Measurements from ENCODE around the gene CMYA5.

The CMYA5 gene

DNA sequence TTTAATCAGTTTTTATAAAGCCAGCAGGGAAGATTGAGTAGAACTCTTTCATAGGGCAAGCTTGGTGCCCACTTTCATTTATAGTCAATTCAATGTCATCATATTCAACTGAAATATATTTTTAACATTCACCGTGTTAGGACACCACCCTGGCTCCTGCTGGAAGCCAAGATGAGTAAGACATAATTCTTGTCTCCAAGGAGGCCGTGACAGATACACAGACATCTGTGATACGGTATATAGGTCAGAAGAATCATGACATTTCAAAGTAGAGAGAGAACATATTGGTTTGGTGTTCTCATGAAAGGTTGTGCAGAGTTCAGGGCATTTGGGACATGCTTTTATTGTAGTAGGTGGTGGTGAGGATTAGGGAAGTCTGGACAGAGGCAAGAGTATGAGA lies 120.1 kb downstream of the CMYA5 start:
- H3K9me3 ChIP-seq (ENCODE audit: insufficient read depth, low read length), result no peaks in the 10 kb centered on the region
- TF ChIP-seq YY1 (IDR thresholded peaks at IDR 0.05; ENCODE audit: insufficient read depth, insufficient read length) (no peak), ZNF274 (IDR thresholded peaks at IDR 0.05; ENCODE audit: low read depth, low read length) (no peak), SUZ12 (IDR thresholded peaks at IDR 0.05; ENCODE audit: extremely low read depth, insufficient read depth, insufficient read length) (no peak)
- no peaks in the 10 kb centered on the region for H3K27me3 ChIP-seq (ENCODE audit: insufficient read depth, insufficient read length)
- DNase-seq (ENCODE audit: low read depth, low spot score), result no peak
- H3K4me1 ChIP-seq (ENCODE audit: insufficient read depth, insufficient read length), result no peaks in the 10 kb centered on the region
- no peaks in the 10 kb centered on the region for H3K36me3 ChIP-seq (ENCODE audit: insufficient read depth, insufficient read length, low read length)
- H3K4me3 ChIP-seq (ENCODE audit: insufficient read length, low read depth), result no peak overlapping the region
- no peak overlapping the region for H3K9ac ChIP-seq (ENCODE audit: insufficient read length, low read depth)

DNA sequence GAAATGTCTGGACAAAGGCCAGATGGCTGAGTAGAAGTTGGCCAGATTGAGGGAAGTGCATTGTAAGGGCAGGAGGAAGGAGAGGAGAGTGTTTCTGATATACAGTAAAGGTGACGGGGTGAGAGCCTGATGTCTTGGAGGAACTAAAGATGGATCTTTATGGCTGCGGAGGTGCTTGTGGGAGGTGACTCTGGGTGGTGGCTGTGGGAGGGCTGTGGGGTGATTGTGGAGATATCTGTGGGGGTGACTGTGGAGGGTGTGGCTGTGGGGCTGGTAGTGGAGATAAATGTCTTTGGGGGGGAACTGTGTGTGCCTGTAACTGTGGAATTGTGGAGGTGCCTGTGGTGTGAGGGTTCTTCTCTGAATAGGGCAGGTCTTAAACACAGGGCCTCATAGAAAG lies 121.4 kb downstream of the CMYA5 start:
- Histone ChIP-seq H3K4me1 (ENCODE audit: insufficient read depth, insufficient read length) (no peaks in the 10 kb centered on the region), H3K27me3 (ENCODE audit: insufficient read depth, insufficient read length) (no peaks in the 10 kb centered on the region), H3K4me3 (ENCODE audit: insufficient read length, low read depth) (no peak overlapping the region), H3K36me3 (ENCODE audit: insufficient read depth, insufficient read length, low read length) (no peaks in the 10 kb centered on the region), H3K9ac (ENCODE audit: insufficient read length, low read depth) (no peak overlapping the region), H3K9me3 (ENCODE audit: insufficient read depth, low read length) (no peaks in the 10 kb centered on the region)
- TF ChIP-seq YY1 (IDR thresholded peaks at IDR 0.05; ENCODE audit: insufficient read depth, insufficient read length), result no peak
- no peak for TF ChIP-seq SUZ12 (IDR thresholded peaks at IDR 0.05; ENCODE audit: extremely low read depth, insufficient read depth, insufficient read length)
- TF ChIP-seq ZNF274 (IDR thresholded peaks at IDR 0.05; ENCODE audit: low read depth, low read length), result no peak
- no peak for DNase-seq (ENCODE audit: low read depth, low spot score)

DNA sequence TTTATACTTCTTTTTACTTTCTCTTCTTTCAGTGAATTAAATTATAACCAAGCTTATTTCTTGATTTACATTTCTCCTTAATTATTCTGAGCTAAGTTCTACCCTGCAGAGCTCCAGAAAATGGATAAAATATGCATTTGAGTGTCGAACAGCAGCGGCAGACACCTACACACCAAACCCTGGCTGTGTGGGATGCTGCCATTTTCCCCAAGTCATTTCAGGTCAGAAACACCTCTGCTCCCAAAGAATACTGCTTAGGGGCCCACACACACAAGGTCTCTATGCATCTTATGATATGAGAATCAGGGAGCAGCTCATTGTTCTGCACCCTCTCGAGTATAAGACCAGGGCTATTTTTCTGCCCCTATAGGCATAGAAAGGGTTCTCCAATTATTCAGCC lies 122.3 kb downstream of the CMYA5 start:
- H3K9ac ChIP-seq (ENCODE audit: insufficient read length, low read depth), result no peak overlapping the region
- no peaks in the 10 kb centered on the region for H3K36me3 ChIP-seq (ENCODE audit: insufficient read depth, insufficient read length, low read length)
- H3K27me3 ChIP-seq (ENCODE audit: insufficient read depth, insufficient read length), result no peaks in the 10 kb centered on the region
- no peak for DNase-seq (ENCODE audit: low read depth, low spot score)
- H3K4me1 ChIP-seq (ENCODE audit: insufficient read depth, insufficient read length), result no peaks in the 10 kb centered on the region
- no peak for TF ChIP-seq ZNF274 (IDR thresholded peaks at IDR 0.05; ENCODE audit: low read depth, low read length)
- TF ChIP-seq YY1 (IDR thresholded peaks at IDR 0.05; ENCODE audit: insufficient read depth, insufficient read length), result no peak
- TF ChIP-seq SUZ12 (IDR thresholded peaks at IDR 0.05; ENCODE audit: extremely low read depth, insufficient read depth, insufficient read length), result no peak
- no peak overlapping the region for H3K4me3 ChIP-seq (ENCODE audit: insufficient read length, low read depth)
- H3K9me3 ChIP-seq (ENCODE audit: insufficient read depth, low read length), result no peaks in the 10 kb centered on the region

DNA sequence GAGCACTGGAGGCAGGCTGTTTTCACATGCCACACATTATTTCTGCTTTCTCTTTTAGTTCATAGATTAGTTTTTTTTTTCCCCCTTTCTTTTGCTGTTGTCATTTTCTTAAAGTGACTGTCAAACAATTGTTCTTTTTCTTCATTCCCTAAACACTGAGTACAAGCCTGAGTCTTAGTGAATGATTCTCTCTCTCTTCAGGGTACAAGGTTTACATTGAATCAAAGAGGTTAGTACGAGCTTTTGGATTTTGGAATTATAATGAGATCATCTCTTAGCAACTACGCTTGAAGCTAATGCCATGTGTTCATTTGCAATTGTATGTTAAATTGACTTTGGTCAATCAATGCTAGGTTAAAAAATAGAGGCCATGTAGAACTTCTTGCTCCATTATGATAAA lies 125.1 kb downstream of the CMYA5 start:
- Histone ChIP-seq H3K27me3 (ENCODE audit: insufficient read depth, insufficient read length) (no peaks in the 10 kb centered on the region), H3K9ac (ENCODE audit: insufficient read length, low read depth) (no peak overlapping the region), H3K36me3 (ENCODE audit: insufficient read depth, insufficient read length, low read length) (no peaks in the 10 kb centered on the region), H3K4me1 (ENCODE audit: insufficient read depth, insufficient read length) (no peaks in the 10 kb centered on the region), H3K9me3 (ENCODE audit: insufficient read depth, low read length) (no peaks in the 10 kb centered on the region), H3K4me3 (ENCODE audit: insufficient read length, low read depth) (no peak overlapping the region)
- TF ChIP-seq YY1 (IDR thresholded peaks at IDR 0.05; ENCODE audit: insufficient read depth, insufficient read length) (no peak), ZNF274 (IDR thresholded peaks at IDR 0.05; ENCODE audit: low read depth, low read length) (no peak), SUZ12 (IDR thresholded peaks at IDR 0.05; ENCODE audit: extremely low read depth, insufficient read depth, insufficient read length) (no peak)
- no peak for DNase-seq (ENCODE audit: low read depth, low spot score)

DNA sequence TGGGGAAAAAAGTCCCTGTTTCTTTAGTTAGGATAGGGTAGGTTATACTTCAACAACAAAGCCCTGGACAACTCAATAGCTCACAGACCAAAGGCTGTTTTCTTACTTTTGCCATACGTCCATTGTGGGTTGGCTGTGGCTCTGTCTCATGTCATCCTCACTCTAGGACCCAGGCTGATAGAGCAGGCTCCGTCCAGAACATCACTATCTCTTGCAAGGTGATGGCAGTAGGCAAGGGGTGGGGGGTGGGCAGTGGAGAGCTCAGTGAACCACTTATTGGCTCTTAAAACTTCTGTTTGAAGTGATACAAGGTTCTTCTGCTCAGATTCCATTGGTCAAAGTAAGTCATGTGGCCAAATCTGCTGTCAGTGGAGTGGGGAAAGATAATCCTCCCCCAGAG lies 126.4 kb downstream of the CMYA5 start:
- no peak for DNase-seq (ENCODE audit: low read depth, low spot score)
- Histone ChIP-seq H3K9ac (ENCODE audit: insufficient read length, low read depth) (no peak overlapping the region), H3K4me1 (ENCODE audit: insufficient read depth, insufficient read length) (no peaks in the 10 kb centered on the region), H3K4me3 (ENCODE audit: insufficient read length, low read depth) (no peak overlapping the region), H3K36me3 (ENCODE audit: insufficient read depth, insufficient read length, low read length) (no peaks in the 10 kb centered on the region), H3K9me3 (ENCODE audit: insufficient read depth, low read length) (no peaks in the 10 kb centered on the region), H3K27me3 (ENCODE audit: insufficient read depth, insufficient read length) (no peaks in the 10 kb centered on the region)
- TF ChIP-seq SUZ12 (IDR thresholded peaks at IDR 0.05; ENCODE audit: extremely low read depth, insufficient read depth, insufficient read length) (no peak), YY1 (IDR thresholded peaks at IDR 0.05; ENCODE audit: insufficient read depth, insufficient read length) (no peak), ZNF274 (IDR thresholded peaks at IDR 0.05; ENCODE audit: low read depth, low read length) (no peak)

DNA sequence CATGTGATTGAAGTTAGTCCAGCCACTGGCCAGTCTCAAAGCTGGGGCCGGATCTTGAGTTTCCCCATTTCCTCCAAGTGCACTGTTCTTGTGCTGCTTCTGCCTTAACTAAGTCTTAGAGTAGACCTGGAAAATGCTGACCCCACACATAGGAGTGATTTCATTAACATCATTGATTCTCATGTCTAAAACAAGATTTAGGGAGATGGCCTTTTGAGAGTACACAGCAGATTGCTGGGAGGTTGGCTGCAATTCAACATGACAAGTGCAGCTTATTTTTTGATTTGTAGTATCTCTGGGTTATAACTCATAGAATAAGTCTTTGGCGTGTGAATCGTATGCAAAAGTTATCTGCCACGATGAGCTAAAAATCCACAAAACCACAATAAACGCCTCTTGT lies 131.0 kb downstream of the CMYA5 start:
- H3K9ac ChIP-seq (ENCODE audit: insufficient read length, low read depth), result no peak overlapping the region
- TF ChIP-seq YY1 (IDR thresholded peaks at IDR 0.05; ENCODE audit: insufficient read depth, insufficient read length), result no peak
- no peak for TF ChIP-seq ZNF274 (IDR thresholded peaks at IDR 0.05; ENCODE audit: low read depth, low read length)
- TF ChIP-seq SUZ12 (IDR thresholded peaks at IDR 0.05; ENCODE audit: extremely low read depth, insufficient read depth, insufficient read length), result no peak
- H3K4me1 ChIP-seq (ENCODE audit: insufficient read depth, insufficient read length), result no peaks in the 10 kb centered on the region
- no peaks in the 10 kb centered on the region for H3K9me3 ChIP-seq (ENCODE audit: insufficient read depth, low read length)
- no peaks in the 10 kb centered on the region for H3K27me3 ChIP-seq (ENCODE audit: insufficient read depth, insufficient read length)
- H3K4me3 ChIP-seq (ENCODE audit: insufficient read length, low read depth), result no peak overlapping the region
- DNase-seq (ENCODE audit: low read depth, low spot score), result no peak
- H3K36me3 ChIP-seq (ENCODE audit: insufficient read depth, insufficient read length, low read length), result no peaks in the 10 kb centered on the region

DNA sequence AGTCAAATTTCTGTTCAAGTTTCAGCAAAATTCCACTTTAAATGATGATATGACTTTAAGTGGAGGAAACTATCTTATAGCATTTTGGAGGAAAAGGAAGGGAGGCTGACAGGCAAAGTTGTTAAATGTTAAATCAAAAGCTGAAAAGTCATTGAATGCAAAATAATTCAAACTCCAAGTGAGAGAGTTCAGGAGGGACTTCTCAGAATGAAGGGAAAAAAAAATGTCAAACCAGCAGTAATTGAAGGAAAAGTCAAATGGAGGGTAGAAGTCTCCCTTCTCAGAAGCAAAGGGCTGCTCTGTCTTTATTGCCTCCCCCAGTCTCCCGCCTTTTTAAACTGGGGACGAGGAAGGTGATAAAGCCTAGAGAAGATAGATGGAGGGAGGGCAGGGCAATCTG lies 134.8 kb downstream of the CMYA5 start:
- DNase-seq (ENCODE audit: low read depth, low spot score), result no peak
- H3K36me3 ChIP-seq (ENCODE audit: insufficient read depth, insufficient read length, low read length), result no peaks in the 10 kb centered on the region
- no peak for TF ChIP-seq SUZ12 (IDR thresholded peaks at IDR 0.05; ENCODE audit: extremely low read depth, insufficient read depth, insufficient read length)
- no peak for TF ChIP-seq YY1 (IDR thresholded peaks at IDR 0.05; ENCODE audit: insufficient read depth, insufficient read length)
- no peak for TF ChIP-seq ZNF274 (IDR thresholded peaks at IDR 0.05; ENCODE audit: low read depth, low read length)
- no peaks in the 10 kb centered on the region for H3K27me3 ChIP-seq (ENCODE audit: insufficient read depth, insufficient read length)
- no peaks in the 10 kb centered on the region for H3K9me3 ChIP-seq (ENCODE audit: insufficient read depth, low read length)
- no peak overlapping the region for H3K9ac ChIP-seq (ENCODE audit: insufficient read length, low read depth)
- H3K4me1 ChIP-seq (ENCODE audit: insufficient read depth, insufficient read length), result no peaks in the 10 kb centered on the region
- H3K4me3 ChIP-seq (ENCODE audit: insufficient read length, low read depth), result no peak overlapping the region

DNA sequence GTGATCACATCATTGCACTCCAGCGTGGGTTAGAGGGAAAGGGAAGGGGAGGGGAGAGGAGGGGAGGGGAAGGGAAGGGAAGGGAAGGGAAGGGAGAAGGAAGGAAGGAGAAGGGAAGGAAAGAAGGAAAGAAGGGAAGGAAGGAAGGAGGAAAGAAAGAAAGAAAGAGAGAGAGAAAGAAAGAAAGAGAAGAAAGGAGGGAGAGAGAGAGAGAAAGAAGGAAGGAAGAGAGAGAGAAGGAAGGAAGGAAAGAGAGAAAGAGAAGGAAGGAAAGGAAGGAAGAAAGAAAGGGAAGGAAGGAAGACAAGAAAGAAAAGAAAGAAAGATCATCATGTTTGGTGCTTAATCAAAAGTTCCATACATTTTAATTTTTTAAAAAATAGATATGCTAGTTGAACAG lies 136.2 kb downstream of the CMYA5 start:
- no peaks in the 10 kb centered on the region for H3K9me3 ChIP-seq (ENCODE audit: insufficient read depth, low read length)
- no peak for DNase-seq (ENCODE audit: low read depth, low spot score)
- TF ChIP-seq SUZ12 (IDR thresholded peaks at IDR 0.05; ENCODE audit: extremely low read depth, insufficient read depth, insufficient read length), result no peak
- TF ChIP-seq YY1 (IDR thresholded peaks at IDR 0.05; ENCODE audit: insufficient read depth, insufficient read length), result no peak
- TF ChIP-seq ZNF274 (IDR thresholded peaks at IDR 0.05; ENCODE audit: low read depth, low read length), result no peak

More for the DNA sequence above, 136.2 kb downstream of the CMYA5 start:
- H3K9ac ChIP-seq (ENCODE audit: insufficient read length, low read depth), result no peak overlapping the region
- H3K36me3 ChIP-seq (ENCODE audit: insufficient read depth, insufficient read length, low read length), result no peaks in the 10 kb centered on the region
- no peaks in the 10 kb centered on the region for H3K4me1 ChIP-seq (ENCODE audit: insufficient read depth, insufficient read length)
- H3K27me3 ChIP-seq (ENCODE audit: insufficient read depth, insufficient read length), result no peaks in the 10 kb centered on the region
- H3K4me3 ChIP-seq (ENCODE audit: insufficient read length, low read depth), result no peak overlapping the region

Data from NT2/D1 (cell line).